Gastroesophageal sphincter (tissue), 4 donors: ENCODE data around the gene CYP1A1. TPM values are rescaled to one million over a fixed set of nuclear protein-coding genes. Genes with fewer than 3 reads are reported as not detected.
A peak's percentile ranks its signal among the peaks of the same experiment; 100 is the strongest.

ENCODE experiments used
- ATAC-seq: fragments of 150-250 bp; one replicate; pipeline ENCODE4 v1.9.1; 2016; ENCODE audit warnings: mild to moderate bottlenecking, moderate library complexity
- H3K27ac ChIP-seq, 4 donors: fragments of 200-600 bp; sonication (generic) in 3 of 4; 1 replicate in 3 of 4; 2 replicates in 1 of 4; pipeline ENCODE4 v1.5.1; 2016 to 2019
- H3K27me3 ChIP-seq: fragments of 200-600 bp; sonication (generic); one replicate; pipeline ENCODE4 v1.5.1; 2019
- H3K36me3 ChIP-seq, 2 donors: fragments of 200-600 bp; sonication (generic); one replicate each; pipeline ENCODE4 v1.5.1; 2019; ENCODE audit warnings: control low read depth in 1 of 2
- H3K4me1 ChIP-seq, 3 donors: fragments of 200-600 bp; sonication (generic); 1 replicate in 2 of 3; 2 replicates in 1 of 3; pipeline ENCODE4 v1.5.1; 2016 to 2019; ENCODE audit warnings: control low read depth in 2 of 3
- H3K4me3 ChIP-seq, 2 donors: fragments of 200-600 bp; sonication (generic); one replicate each; pipeline ENCODE4 v1.5.1; 2019; ENCODE audit warnings: mild to moderate bottlenecking in 1 of 2, moderate library complexity in 1 of 2
- H3K9me3 ChIP-seq, 3 donors: fragments of 200-600 bp; sonication (generic); one replicate each; pipeline ENCODE4 v1.5.1; 2017 to 2019; ENCODE audit warnings: control low read depth in 2 of 3
- EP300 ChIP-seq: sonication (generic); formaldehyde crosslinking; IDR thresholded peaks from one replicate; pipeline ENCODE4 v1.6.1; 2017; ENCODE audit warnings: antibody characterized with exemption, mild to moderate bottlenecking
- POLR2A ChIP-seq, 2 donors: fragments of 450-650 bp; IDR thresholded peaks; one replicate each; pipeline ENCODE4 v1.6.1; 2017; ENCODE audit warnings: antibody characterized with exemption in 2 of 2, mild to moderate bottlenecking in 2 of 2, moderate library complexity in 1 of 2
- POLR2AphosphoS5 ChIP-seq: sonication (generic); formaldehyde crosslinking; IDR thresholded peaks from one replicate; pipeline ENCODE4 v1.6.1; 2017; ENCODE audit warnings: antibody characterized with exemption
- WGBS, 2 donors: methylation state at CpG; one replicate each; pipeline ENCODE4 v1.1.5; 2018; ENCODE audit warnings: low coverage in 1 of 2; 5-methylcytosine and 5-hydroxymethylcytosine counted together
- total RNA-seq, 4 donors: library from RNA; depleted of rRNA; stranded (reverse); fragments of >200 nt; gene quantifications; one replicate each; pipeline ENCODE4 v1.1.0, GENCODE V29; 2016
- TF ChIP-seq, protein P1 (sequence below), 4 experiments: fragments of 200-600 bp in 2 of 4; fragments of 450-650 bp in 2 of 4; sonication (generic) in 1 of 4; IDR thresholded peaks; one replicate each; pipeline ENCODE4 v1.5.1; 2017 to 2019; ENCODE audit warnings: antibody characterized with exemption in 4 of 4, mild to moderate bottlenecking in 2 of 4, moderate library complexity in 2 of 4

CYP1A1 gene
- total RNA-seq, 4 donors from 2014 or later = 0.47 to 2.2 TPM; not detected in 2

DNA sequence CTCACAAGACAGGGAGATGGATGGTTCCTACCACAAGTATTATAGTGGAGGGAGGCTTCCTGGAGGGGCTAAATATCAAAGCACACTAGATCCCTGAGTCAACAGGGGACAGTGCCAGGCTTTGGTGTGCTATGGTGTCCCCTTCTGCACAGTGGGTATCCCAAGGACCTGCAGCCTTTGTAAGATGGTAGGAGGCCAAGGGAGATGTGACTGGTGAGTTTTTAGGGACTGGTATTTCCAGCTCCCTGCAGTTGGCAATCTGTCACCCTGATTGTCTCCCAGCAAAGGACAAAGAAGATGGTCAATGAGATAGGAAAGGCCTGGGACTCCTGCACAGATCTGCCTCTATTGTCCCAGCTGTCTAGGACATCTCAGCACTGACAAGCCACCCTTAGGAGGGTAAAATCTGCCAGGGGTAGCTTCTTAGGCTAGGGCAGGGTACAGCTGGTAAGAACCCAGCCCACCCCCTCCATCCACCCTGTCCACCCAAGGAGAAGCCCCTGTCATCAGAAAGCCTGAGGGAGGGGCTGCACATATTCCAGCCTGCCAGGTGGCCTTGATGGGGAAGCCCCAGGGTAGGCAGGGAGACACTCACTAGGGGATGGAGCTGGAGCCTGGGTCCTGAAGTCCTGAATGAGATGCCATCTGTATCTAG lies 631 bp downstream of the CYP1A1 start:
- ATAC-seq = no peak
- H3K36me3 ChIP-seq = no peaks in the 10 kb centered on the region
- H3K4me3 ChIP-seq = no peak overlapping the region
- TF ChIP-seq, protein P1, sequence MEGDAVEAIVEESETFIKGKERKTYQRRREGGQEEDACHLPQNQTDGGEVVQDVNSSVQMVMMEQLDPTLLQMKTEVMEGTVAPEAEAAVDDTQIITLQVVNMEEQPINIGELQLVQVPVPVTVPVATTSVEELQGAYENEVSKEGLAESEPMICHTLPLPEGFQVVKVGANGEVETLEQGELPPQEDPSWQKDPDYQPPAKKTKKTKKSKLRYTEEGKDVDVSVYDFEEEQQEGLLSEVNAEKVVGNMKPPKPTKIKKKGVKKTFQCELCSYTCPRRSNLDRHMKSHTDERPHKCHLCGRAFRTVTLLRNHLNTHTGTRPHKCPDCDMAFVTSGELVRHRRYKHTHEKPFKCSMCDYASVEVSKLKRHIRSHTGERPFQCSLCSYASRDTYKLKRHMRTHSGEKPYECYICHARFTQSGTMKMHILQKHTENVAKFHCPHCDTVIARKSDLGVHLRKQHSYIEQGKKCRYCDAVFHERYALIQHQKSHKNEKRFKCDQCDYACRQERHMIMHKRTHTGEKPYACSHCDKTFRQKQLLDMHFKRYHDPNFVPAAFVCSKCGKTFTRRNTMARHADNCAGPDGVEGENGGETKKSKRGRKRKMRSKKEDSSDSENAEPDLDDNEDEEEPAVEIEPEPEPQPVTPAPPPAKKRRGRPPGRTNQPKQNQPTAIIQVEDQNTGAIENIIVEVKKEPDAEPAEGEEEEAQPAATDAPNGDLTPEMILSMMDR (IDR thresholded peaks at IDR 0.05) = no peak
- no peak for TF ChIP-seq POLR2AphosphoS5
- no peak for TF ChIP-seq POLR2A (IDR thresholded peaks at IDR 0.05)
- TF ChIP-seq EP300 = no peak
- peaks cover 32% of the 10 kb centered on the region for H3K27me3 ChIP-seq
- H3K9me3 ChIP-seq = no peaks in the 10 kb centered on the region
- H3K4me1 ChIP-seq = peaks cover 0 to 26% (median 5%) of the 10 kb centered on the region in 3 donors
- no peak overlapping the region for H3K27ac ChIP-seq

DNA sequence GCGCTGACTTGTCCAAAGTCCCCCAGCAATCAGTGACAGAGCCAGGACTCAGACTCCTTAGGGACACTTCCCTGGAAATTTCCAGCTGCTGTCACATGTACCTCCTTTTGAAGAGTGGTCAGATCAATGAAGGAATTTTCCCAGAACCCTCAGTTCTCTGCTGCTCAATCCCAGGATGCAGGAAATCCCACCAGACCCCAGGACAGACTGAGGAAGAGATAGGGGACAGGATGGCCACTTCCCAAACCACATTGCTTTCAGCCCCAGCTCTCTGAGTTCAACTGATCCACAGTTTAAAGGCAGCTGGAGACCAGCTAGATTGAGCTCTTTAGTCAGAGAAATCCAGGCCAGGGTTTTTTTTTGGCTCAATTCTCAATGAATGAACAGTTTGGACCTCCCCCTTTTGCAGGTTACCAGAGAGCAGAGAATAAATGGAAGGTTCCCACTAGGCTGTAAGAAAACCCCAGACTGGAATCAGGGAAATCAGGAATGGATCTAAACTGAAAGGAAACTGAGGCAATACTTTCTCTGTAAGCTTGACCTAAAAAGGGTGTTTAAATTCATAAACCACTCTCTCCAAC lies 1.5 kb downstream of the CYP1A1 start:
- H3K4me3 ChIP-seq = no peak overlapping the region
- peak; percentile 30 for ATAC-seq
- 71 to 83% methylated on average over 1 of the region's 1 CpG for WGBS, 2 donors
- no peak overlapping the region for H3K27ac ChIP-seq
- H3K27me3 ChIP-seq = peaks cover 31% of the 10 kb centered on the region
- peaks cover 0 to 26% (median 5%) of the 10 kb centered on the region in 3 donors for H3K4me1 ChIP-seq
- no peaks in the 10 kb centered on the region for H3K36me3 ChIP-seq
- no peaks in the 10 kb centered on the region for H3K9me3 ChIP-seq
- TF ChIP-seq, protein P1 (IDR thresholded peaks at IDR 0.05) = no peak
- no peak for TF ChIP-seq EP300

DNA sequence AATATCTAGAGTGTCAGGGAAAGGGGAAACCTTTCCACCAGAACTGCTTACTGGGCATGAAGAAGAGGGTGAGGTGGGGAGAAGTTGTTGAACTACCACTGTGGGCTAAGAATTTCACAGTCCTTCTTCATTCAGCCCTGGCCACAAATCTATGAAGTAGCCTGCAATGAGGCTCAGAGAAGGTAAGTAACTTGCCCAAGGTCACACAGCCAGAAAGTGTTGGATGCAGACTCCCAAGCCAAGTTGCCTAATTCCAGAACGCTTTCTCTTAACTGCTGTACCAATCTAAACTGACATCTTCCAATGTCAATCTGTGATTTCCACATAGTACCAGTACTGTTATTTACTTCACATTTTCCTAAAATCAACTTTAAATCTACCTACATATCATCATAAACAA lies 2.1 kb downstream of the CYP1A1 start:
- Histone ChIP-seq H3K4me3 (no peak overlapping the region), H3K9me3 (no peaks in the 10 kb centered on the region), H3K27me3 (peaks cover 25% of the 10 kb centered on the region), H3K36me3 (no peaks in the 10 kb centered on the region), H3K4me1 (peaks cover 0 to 26% (median 5%) of the 10 kb centered on the region in 3 donors), H3K27ac (no peak overlapping the region)
- ATAC-seq = no peak
- no peak for TF ChIP-seq POLR2A (IDR thresholded peaks at IDR 0.05)
- no peak for TF ChIP-seq POLR2AphosphoS5
- TF ChIP-seq EP300 = no peak
- TF ChIP-seq, protein P1 (IDR thresholded peaks at IDR 0.05) = no peak
- 69% methylated on average over 1 of the region's 1 CpG; no CpG with 5 or more reads in 1 of the 2 donors for WGBS, 2 donors

DNA sequence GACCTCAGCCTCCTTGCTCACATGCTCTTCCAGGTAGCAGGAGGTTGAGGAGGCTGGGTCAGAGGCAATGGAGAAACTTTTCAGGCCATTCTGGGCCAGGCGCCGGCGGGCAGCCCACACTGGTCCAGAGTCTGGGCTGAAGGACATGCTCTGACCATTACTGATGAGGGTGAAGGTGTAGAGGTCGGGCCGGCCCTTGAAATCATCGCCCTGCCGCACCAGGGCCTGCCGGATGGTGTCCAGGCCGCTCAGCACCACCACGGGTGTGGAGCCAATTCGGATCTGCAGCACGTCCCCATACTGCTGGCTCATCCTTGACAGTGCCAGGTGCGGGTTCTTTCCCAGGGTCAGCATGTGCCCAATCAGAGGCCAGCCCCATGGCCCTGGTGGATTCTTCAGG lies 2.7 kb downstream of the CYP1A1 start:
- H3K4me1 ChIP-seq = peaks cover 0 to 22% (median 5%) of the 10 kb centered on the region in 3 donors
- no peak for ATAC-seq
- no peaks in the 10 kb centered on the region for H3K9me3 ChIP-seq
- H3K4me3 ChIP-seq = no peak overlapping the region
- no peaks in the 10 kb centered on the region for H3K36me3 ChIP-seq
- WGBS, 2 donors = no CpG with 5 or more reads among the region's 13 CpGs
- no peak overlapping the region for H3K27ac ChIP-seq
- H3K27me3 ChIP-seq = peaks cover 19% of the 10 kb centered on the region
- TF ChIP-seq POLR2AphosphoS5 = no peak
- TF ChIP-seq, protein P1 (IDR thresholded peaks at IDR 0.05) = no peak
- TF ChIP-seq EP300 = no peak
- TF ChIP-seq POLR2A (IDR thresholded peaks at IDR 0.05) = no peak

DNA sequence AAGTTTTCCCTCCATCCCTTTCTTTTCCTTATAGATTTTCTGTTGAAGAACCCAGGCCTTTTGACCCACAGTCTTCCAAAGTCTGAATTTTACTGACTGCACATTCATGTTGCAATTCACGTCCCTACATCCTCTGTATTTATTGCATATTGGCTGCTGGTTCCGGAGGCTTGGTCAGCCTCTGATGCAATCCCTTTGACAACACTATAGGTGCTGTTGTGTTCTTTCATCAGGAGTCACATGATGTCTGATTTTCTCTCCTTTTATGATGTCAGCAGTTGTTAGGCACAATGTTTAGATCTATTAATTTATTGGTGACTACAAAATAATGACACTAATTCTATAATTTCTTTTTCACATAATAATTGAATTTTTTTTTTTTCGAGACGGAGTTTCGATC lies 8.7 kb downstream of the CYP1A1 start:
- no peaks in the 10 kb centered on the region for H3K27me3 ChIP-seq
- no peaks in the 10 kb centered on the region for H3K36me3 ChIP-seq
- no peak for ATAC-seq
- H3K4me1 ChIP-seq = no peaks in the 10 kb centered on the region
- no peaks in the 10 kb centered on the region for H3K9me3 ChIP-seq
- no peak overlapping the region for H3K4me3 ChIP-seq
- no peak overlapping the region for H3K27ac ChIP-seq
- TF ChIP-seq, protein P1 (IDR thresholded peaks at IDR 0.05) = no peak
- TF ChIP-seq POLR2A (IDR thresholded peaks at IDR 0.05) (no peak), POLR2AphosphoS5 (no peak), EP300 (no peak)
- 79% methylated on average over 5 of the region's 5 CpGs; no CpG with 5 or more reads in 1 of the 2 donors for WGBS, 2 donors
